GM23338 (cell line): Measurements from ENCODE around the gene SLC38A10. TPM values are rescaled to one million over a fixed set of nuclear protein-coding genes. Genes with fewer than 3 reads are reported as not detected.

Source experiments
- ATAC-seq: fragments of 200-7000 bp; cut with Tn5 transposase; 3 replicates; pipeline ENCODE4 v1.9.1; 2020
- DNase-seq: peaks from one replicate; pipeline ENCODE4 v3.0.0-alpha.2; 2015; ENCODE audit warnings: low spot score
- H2AFZ ChIP-seq: fragments of 200-600 bp; sonication (generic); 2 replicates; pipeline ENCODE4 v1.8.0; 2016; ENCODE audit warnings: antibody characterized with exemption, mild to moderate bottlenecking, moderate library complexity
- H3F3A ChIP-seq: fragments of 200-600 bp; sonication (generic); replicated peaks from 2 replicates; pipeline ENCODE4 v1.8.0; 2017; ENCODE audit warnings: antibody characterized with exemption, mixed run types, low read depth
- H3K27ac ChIP-seq: fragments of 200-600 bp; sonication (generic); 2 replicates; pipeline ENCODE4 v1.6.1; 2016; ENCODE audit warnings: low read depth
- H3K27me3 ChIP-seq: fragments of 200-600 bp; sonication (generic); 2 replicates; pipeline ENCODE4 v1.8.0; 2016; ENCODE audit warnings: mild to moderate bottlenecking, mixed run types, moderate library complexity; ENCODE audit not compliant: insufficient read depth
- H3K36me3 ChIP-seq: fragments of 200-600 bp; sonication (generic); 2 replicates; pipeline ENCODE4 v1.8.0; 2016; ENCODE audit warnings: mild to moderate bottlenecking; ENCODE audit not compliant: insufficient read depth
- H3K4me1 ChIP-seq: fragments of 200-600 bp; sonication (generic); 2 replicates; pipeline ENCODE4 v1.8.0; 2016; ENCODE audit warnings: mild to moderate bottlenecking, moderate library complexity; ENCODE audit not compliant: insufficient read depth
- H3K4me2 ChIP-seq: fragments of 200-600 bp; sonication (generic); 2 replicates; pipeline ENCODE4 v1.7.1; 2017; ENCODE audit warnings: mixed run types
- H3K4me3 ChIP-seq: fragments of 200-600 bp; sonication (generic); 2 replicates; pipeline ENCODE4 v1.6.1; 2016; ENCODE audit warnings: mixed run types
- H3K79me2 ChIP-seq: fragments of 200-600 bp; sonication (generic); replicated peaks from 2 replicates; pipeline ENCODE4 v1.8.0; 2017; ENCODE audit warnings: mild to moderate bottlenecking; ENCODE audit not compliant: insufficient read depth
- H3K9me2 ChIP-seq: fragments of 200-600 bp; sonication (generic); 2 replicates; pipeline ENCODE4 v1.8.0; 2017; ENCODE audit not compliant: insufficient read depth
- H4K20me1 ChIP-seq: fragments of 200-600 bp; sonication (generic); replicated peaks from 2 replicates; pipeline ENCODE4 v1.8.0; 2017; ENCODE audit warnings: mild to moderate bottlenecking; ENCODE audit not compliant: insufficient read depth
- H3K27ac Mint-ChIP-seq: 2 replicates; pipeline ENCODE4 v1.8.0; 2020; ENCODE audit warnings: inconsistent platforms, mild to moderate bottlenecking, moderate library complexity, mixed read lengths
- H3K27me3 Mint-ChIP-seq: 3 replicates; pipeline ENCODE4 v1.8.0; 2022; ENCODE audit warnings: low read depth, mild to moderate bottlenecking, moderate library complexity, mixed read lengths, inconsistent platforms; ENCODE audit not compliant: insufficient read depth, poor library complexity
- H3K36me3 Mint-ChIP-seq: 3 replicates; pipeline ENCODE4 v1.8.0; 2021; ENCODE audit warnings: low read depth, mild to moderate bottlenecking, inconsistent platforms, moderate library complexity, mixed read lengths
- H3K4me1 Mint-ChIP-seq: 3 replicates; pipeline ENCODE4 v1.8.0; 2020; ENCODE audit warnings: mild to moderate bottlenecking, inconsistent platforms, mixed read lengths
- H3K4me3 Mint-ChIP-seq: 3 replicates; pipeline ENCODE4 v1.8.0; 2021; ENCODE audit warnings: moderate library complexity, mild to moderate bottlenecking, inconsistent platforms, mixed read lengths
- H3K9me3 Mint-ChIP-seq: 3 replicates; pipeline ENCODE4 v1.8.0; 2020; ENCODE audit warnings: moderate library complexity, mild to moderate bottlenecking, inconsistent platforms, mixed read lengths
- CREB1 ChIP-seq: fragments of 250-450 bp; sonication (Bioruptor Pico); IDR thresholded peaks from 2 replicates; pipeline ENCODE4 v1.5.0; 2020; ENCODE audit warnings: low read depth, mild to moderate bottlenecking, moderate library complexity
- EZH2 ChIP-seq: fragments of 200-600 bp; sonication (generic); IDR thresholded peaks from one replicate; pipeline ENCODE4 v1.8.0; 2017; ENCODE audit warnings: antibody characterized with exemption, mild to moderate bottlenecking, low read depth; ENCODE audit not compliant: unreplicated experiment
- EZH2phosphoT487 ChIP-seq: fragments of 200-600 bp; sonication (generic); IDR thresholded peaks from one replicate; pipeline ENCODE4 v1.8.1; 2018; ENCODE audit warnings: antibody characterized with exemption; ENCODE audit not compliant: unreplicated experiment
- JUNB ChIP-seq: IDR thresholded peaks from one replicate; pipeline ENCODE4 v1.6.1; 2016; ENCODE audit warnings: antibody characterized with exemption; ENCODE audit not compliant: unreplicated experiment
- NANOG ChIP-seq: IDR thresholded peaks from 2 replicates; pipeline ENCODE4 v1.6.1; 2016; ENCODE audit warnings: antibody characterized with exemption, borderline replicate concordance
- POLR2AphosphoS5 ChIP-seq: IDR thresholded peaks from 2 replicates; pipeline ENCODE4 v1.6.1; 2016; ENCODE audit warnings: antibody characterized with exemption, low read depth
- STAT1 ChIP-seq: IDR thresholded peaks from one replicate; pipeline ENCODE4 v1.6.1; 2016; ENCODE audit warnings: antibody characterized with exemption; ENCODE audit not compliant: unreplicated experiment
- ZNF114 ChIP-seq: fragments of 250-450 bp; sonication (Bioruptor Pico); IDR thresholded peaks from 2 replicates; pipeline ENCODE4 v1.5.0; 2020; ENCODE audit warnings: mild to moderate bottlenecking, moderate library complexity
- ZNF331 ChIP-seq: fragments of 250-450 bp; sonication (Bioruptor Pico); IDR thresholded peaks from 2 replicates; pipeline ENCODE4 v1.5.0; 2020; ENCODE audit warnings: low read depth, mild to moderate bottlenecking, moderate library complexity
- polyA plus RNA-seq: library from polyadenylated mRNA; unstranded; fragments of >200 nt; fragmentation: Nextera tagmentation; extraction: Ambion mirVana; gene quantifications from 2 replicates; pipeline ENCODE4 v1.2.1, GENCODE V29; 2016
- total RNA-seq: library from RNA; depleted of rRNA; stranded (reverse); fragments of >200 nt; shearing (Covaris generic); gene quantifications from 2 replicates; pipeline ENCODE4 v1.2.3, GENCODE V29; 2014
- TF ChIP-seq, protein P1 (sequence below): IDR thresholded peaks from one replicate; pipeline ENCODE4 v1.6.1; 2018; ENCODE audit warnings: antibody characterized with exemption; ENCODE audit not compliant: unreplicated experiment
- TF ChIP-seq, protein P2 (sequence below), 2 experiments: fragments of 200-600 bp in 1 of 2; sonication (generic) in 1 of 2; conservative IDR thresholded peaks; 2 replicates each; pipeline versions ENCODE4 v1.5.1 to v1.6.1; 2016 to 2017; ENCODE audit warnings: antibody characterized with exemption in 2 of 2, low read depth in 2 of 2, mild to moderate bottlenecking in 2 of 2, moderate library complexity in 1 of 2
- TF ChIP-seq, protein P3 (sequence below): IDR thresholded peaks from 2 replicates; pipeline ENCODE4 v1.6.1; 2016; ENCODE audit warnings: antibody characterized with exemption
- TF ChIP-seq, protein P4 (sequence below): fragments of 250-450 bp; sonication (Bioruptor Pico); IDR thresholded peaks from 2 replicates; pipeline ENCODE4 v1.5.0; 2020; ENCODE audit warnings: mild to moderate bottlenecking, moderate library complexity

The SLC38A10 gene
- total and polyA plus RNA-seq, 2 experiments from 2014 or later, result 17.1 to 55.8 TPM

DNA sequence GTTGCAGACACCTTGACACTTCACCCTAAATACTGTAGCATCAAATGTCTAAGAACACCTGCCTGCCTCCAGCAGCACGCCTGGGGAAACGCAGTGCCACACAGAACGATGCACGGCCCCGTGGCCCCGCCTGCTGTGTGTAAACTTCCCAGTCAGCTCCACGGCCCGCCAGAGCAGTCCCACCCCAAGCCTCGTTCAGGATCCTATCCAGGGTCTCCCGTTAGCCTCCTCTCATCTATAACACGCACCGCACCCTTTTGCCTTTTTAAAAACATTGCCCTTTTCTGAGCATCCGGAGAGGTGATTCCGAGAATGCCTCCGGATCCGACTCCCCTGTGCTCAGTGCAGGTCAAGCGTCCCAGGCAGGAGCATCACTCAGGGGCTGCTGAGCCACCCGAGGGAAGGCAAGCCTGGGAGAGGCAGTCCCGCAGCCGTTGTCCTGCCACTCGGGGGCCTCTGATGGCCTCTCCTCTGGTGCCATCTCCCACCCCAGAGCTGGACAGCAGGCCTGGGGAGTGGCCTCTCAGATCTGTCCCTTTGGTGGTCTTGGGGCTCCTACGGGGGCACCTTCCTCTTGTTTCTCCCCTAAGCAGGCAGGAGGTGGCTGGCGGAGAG is 37.9 kb upstream of the SLC38A10 start:
- ATAC-seq (no peak), DNase-seq (no peak)
- Histone ChIP-seq H3K4me2 (no peak overlapping the region), H2AFZ (no peak overlapping the region), H3K27ac (no peak overlapping the region), H3K27me3 (no peaks in the 10 kb centered on the region), H3K4me3 (no peak overlapping the region), H3K79me2 (no peaks in the 10 kb centered on the region), H3K4me1 (peaks cover 4% of the 10 kb centered on the region; the same call in 1 of the 2 replicates), H4K20me1 (no peaks in the 10 kb centered on the region), H3F3A (no peaks in the 10 kb centered on the region), H3K9me2 (no peaks in the 10 kb centered on the region), H3K36me3 (no peaks in the 10 kb centered on the region)
- no peak overlapping the region for H3K27ac Mint-ChIP-seq
- no peaks in the 10 kb centered on the region for H3K9me3 Mint-ChIP-seq
- peaks cover 9% of the 10 kb centered on the region for H3K27me3 Mint-ChIP-seq
- no peaks in the 10 kb centered on the region for H3K36me3 Mint-ChIP-seq
- H3K4me1 Mint-ChIP-seq, result peaks cover 22% of the 10 kb centered on the region
- no peak for TF ChIP-seq STAT1
- no peak for TF ChIP-seq JUNB
- no peak for TF ChIP-seq CREB1
- no peak for TF ChIP-seq ZNF114 (CRISPR knock-in tag)
- TF ChIP-seq, protein P1, sequence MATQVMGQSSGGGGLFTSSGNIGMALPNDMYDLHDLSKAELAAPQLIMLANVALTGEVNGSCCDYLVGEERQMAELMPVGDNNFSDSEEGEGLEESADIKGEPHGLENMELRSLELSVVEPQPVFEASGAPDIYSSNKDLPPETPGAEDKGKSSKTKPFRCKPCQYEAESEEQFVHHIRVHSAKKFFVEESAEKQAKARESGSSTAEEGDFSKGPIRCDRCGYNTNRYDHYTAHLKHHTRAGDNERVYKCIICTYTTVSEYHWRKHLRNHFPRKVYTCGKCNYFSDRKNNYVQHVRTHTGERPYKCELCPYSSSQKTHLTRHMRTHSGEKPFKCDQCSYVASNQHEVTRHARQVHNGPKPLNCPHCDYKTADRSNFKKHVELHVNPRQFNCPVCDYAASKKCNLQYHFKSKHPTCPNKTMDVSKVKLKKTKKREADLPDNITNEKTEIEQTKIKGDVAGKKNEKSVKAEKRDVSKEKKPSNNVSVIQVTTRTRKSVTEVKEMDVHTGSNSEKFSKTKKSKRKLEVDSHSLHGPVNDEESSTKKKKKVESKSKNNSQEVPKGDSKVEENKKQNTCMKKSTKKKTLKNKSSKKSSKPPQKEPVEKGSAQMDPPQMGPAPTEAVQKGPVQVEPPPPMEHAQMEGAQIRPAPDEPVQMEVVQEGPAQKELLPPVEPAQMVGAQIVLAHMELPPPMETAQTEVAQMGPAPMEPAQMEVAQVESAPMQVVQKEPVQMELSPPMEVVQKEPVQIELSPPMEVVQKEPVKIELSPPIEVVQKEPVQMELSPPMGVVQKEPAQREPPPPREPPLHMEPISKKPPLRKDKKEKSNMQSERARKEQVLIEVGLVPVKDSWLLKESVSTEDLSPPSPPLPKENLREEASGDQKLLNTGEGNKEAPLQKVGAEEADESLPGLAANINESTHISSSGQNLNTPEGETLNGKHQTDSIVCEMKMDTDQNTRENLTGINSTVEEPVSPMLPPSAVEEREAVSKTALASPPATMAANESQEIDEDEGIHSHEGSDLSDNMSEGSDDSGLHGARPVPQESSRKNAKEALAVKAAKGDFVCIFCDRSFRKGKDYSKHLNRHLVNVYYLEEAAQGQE, result no peak
- TF ChIP-seq EZH2, result no peak
- no peak for TF ChIP-seq EZH2phosphoT487
- TF ChIP-seq, protein P2, sequence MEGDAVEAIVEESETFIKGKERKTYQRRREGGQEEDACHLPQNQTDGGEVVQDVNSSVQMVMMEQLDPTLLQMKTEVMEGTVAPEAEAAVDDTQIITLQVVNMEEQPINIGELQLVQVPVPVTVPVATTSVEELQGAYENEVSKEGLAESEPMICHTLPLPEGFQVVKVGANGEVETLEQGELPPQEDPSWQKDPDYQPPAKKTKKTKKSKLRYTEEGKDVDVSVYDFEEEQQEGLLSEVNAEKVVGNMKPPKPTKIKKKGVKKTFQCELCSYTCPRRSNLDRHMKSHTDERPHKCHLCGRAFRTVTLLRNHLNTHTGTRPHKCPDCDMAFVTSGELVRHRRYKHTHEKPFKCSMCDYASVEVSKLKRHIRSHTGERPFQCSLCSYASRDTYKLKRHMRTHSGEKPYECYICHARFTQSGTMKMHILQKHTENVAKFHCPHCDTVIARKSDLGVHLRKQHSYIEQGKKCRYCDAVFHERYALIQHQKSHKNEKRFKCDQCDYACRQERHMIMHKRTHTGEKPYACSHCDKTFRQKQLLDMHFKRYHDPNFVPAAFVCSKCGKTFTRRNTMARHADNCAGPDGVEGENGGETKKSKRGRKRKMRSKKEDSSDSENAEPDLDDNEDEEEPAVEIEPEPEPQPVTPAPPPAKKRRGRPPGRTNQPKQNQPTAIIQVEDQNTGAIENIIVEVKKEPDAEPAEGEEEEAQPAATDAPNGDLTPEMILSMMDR (conservative IDR thresholded peaks at IDR 0.05; ENCODE audit: low read depth in 2 of 2), result no peak
- TF ChIP-seq, protein P3, sequence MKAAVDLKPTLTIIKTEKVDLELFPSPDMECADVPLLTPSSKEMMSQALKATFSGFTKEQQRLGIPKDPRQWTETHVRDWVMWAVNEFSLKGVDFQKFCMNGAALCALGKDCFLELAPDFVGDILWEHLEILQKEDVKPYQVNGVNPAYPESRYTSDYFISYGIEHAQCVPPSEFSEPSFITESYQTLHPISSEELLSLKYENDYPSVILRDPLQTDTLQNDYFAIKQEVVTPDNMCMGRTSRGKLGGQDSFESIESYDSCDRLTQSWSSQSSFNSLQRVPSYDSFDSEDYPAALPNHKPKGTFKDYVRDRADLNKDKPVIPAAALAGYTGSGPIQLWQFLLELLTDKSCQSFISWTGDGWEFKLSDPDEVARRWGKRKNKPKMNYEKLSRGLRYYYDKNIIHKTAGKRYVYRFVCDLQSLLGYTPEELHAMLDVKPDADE, result no peak
- TF ChIP-seq POLR2AphosphoS5, result no peak
- TF ChIP-seq NANOG, result no peak
- no peak for TF ChIP-seq ZNF331 (CRISPR knock-in tag)
- TF ChIP-seq, protein P4, sequence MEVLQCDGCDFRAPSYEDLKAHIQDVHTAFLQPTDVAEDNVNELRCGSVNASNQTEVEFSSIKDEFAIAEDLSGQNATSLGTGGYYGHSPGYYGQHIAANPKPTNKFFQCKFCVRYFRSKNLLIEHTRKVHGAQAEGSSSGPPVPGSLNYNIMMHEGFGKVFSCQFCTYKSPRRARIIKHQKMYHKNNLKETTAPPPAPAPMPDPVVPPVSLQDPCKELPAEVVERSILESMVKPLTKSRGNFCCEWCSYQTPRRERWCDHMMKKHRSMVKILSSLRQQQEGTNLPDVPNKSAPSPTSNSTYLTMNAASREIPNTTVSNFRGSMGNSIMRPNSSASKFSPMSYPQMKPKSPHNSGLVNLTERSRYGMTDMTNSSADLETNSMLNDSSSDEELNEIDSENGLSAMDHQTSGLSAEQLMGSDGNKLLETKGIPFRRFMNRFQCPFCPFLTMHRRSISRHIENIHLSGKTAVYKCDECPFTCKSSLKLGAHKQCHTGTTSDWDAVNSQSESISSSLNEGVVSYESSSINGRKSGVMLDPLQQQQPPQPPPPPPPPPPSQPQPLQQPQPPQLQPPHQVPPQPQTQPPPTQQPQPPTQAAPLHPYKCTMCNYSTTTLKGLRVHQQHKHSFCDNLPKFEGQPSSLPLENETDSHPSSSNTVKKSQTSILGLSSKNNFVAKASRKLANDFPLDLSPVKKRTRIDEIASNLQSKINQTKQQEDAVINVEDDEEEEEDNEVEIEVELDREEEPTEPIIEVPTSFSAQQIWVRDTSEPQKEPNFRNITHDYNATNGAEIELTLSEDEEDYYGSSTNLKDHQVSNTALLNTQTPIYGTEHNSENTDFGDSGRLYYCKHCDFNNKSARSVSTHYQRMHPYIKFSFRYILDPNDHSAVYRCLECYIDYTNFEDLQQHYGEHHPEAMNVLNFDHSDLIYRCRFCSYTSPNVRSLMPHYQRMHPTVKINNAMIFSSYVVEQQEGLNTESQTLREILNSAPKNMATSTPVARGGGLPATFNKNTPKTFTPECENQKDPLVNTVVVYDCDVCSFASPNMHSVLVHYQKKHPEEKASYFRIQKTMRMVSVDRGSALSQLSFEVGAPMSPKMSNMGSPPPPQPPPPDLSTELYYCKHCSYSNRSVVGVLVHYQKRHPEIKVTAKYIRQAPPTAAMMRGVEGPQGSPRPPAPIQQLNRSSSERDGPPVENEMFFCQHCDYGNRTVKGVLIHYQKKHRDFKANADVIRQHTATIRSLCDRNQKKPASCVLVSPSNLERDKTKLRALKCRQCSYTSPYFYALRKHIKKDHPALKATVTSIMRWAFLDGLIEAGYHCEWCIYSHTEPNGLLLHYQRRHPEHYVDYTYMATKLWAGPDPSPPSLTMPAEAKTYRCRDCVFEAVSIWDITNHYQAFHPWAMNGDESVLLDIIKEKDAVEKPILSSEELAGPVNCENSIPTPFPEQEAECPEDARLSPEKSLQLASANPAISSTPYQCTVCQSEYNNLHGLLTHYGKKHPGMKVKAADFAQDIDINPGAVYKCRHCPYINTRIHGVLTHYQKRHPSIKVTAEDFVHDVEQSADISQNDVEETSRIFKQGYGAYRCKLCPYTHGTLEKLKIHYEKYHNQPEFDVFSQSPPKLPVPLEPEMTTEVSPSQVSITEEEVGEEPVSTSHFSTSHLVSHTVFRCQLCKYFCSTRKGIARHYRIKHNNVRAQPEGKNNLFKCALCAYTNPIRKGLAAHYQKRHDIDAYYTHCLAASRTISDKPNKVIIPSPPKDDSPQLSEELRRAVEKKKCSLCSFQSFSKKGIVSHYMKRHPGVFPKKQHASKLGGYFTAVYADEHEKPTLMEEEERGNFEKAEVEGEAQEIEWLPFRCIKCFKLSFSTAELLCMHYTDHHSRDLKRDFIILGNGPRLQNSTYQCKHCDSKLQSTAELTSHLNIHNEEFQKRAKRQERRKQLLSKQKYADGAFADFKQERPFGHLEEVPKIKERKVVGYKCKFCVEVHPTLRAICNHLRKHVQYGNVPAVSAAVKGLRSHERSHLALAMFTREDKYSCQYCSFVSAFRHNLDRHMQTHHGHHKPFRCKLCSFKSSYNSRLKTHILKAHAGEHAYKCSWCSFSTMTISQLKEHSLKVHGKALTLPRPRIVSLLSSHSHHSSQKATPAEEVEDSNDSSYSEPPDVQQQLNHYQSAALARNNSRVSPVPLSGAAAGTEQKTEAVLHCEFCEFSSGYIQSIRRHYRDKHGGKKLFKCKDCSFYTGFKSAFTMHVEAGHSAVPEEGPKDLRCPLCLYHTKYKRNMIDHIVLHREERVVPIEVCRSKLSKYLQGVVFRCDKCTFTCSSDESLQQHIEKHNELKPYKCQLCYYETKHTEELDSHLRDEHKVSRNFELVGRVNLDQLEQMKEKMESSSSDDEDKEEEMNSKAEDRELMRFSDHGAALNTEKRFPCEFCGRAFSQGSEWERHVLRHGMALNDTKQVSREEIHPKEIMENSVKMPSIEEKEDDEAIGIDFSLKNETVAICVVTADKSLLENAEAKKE, result no peak
- H3K4me3 Mint-ChIP-seq, result no peak overlapping the region; the same call in 2 of the 3 replicates
